ENCODE results near the gene DUS2.
"Not testable (repeated sequence)": the region's sequence is repeated elsewhere in the genome, so short reads cannot be mapped to it uniquely, and the experiment has no call there.

DUS2 gene

GRCh38 chr16:67998779-67999688 is 24.1 kb upstream of the DUS2 start, which contains the start of gene DPEP2:
Gene DPEP2 (minus strand): TSS chr16:67999484. CDS start chr16:67993212, 6,272 bp downstream.
- not testable (repeated sequence) for DNase-seq (ENCODE audit: low read depth, low spot score)

GRCh38 chr16:67999985-68000384 is 23.1 kb upstream of the DUS2 start:
- DNase-seq (ENCODE audit: low read depth, low spot score) = no peak

GRCh38 chr16:68000450-68000849 is 22.6 kb upstream of the DUS2 start:
- no peak for DNase-seq (ENCODE audit: low read depth, low spot score)

- no peak for DNase-seq (ENCODE audit: low read depth, low spot score)
These were observed 20.1 kb upstream of the DUS2 start for GRCh38 chr16:68003031-68003430.

- DNase-seq (ENCODE audit: low read depth, low spot score) = no peak
These were observed 17.9 kb upstream of the DUS2 start for GRCh38 chr16:68005211-68005610.

GRCh38 chr16:68005786-68006286 is 17.2 kb upstream of the DUS2 start:
- no peak for DNase-seq (ENCODE audit: low read depth, low spot score)

GRCh38 chr16:68009157-68009735 is 13.8 kb upstream of the DUS2 start:
- no peak for DNase-seq (ENCODE audit: low read depth, low spot score)

- not testable (repeated sequence) for DNase-seq (ENCODE audit: low read depth, low spot score)
These were observed 13.2 kb upstream of the DUS2 start for GRCh38 chr16:68009872-68010271.

GRCh38 chr16:68013440-68013839 is 9.6 kb upstream of the DUS2 start:
- DNase-seq (ENCODE audit: low read depth, low spot score) = no peak

- DNase-seq (ENCODE audit: low read depth, low spot score) = no peak
These were observed 7.4 kb upstream of the DUS2 start, which contains the start of gene DPEP2NB for GRCh38 chr16:68015681-68016080. Gene DPEP2NB (minus strand): TSS chr16:68015911. CDS start chr16:68015770, 141 bp downstream.

GRCh38 chr16:68019167-68019680 is 3.9 kb upstream of the DUS2 start:
- no peak for DNase-seq (ENCODE audit: low read depth, low spot score)

GRCh38 chr16:68021490-68021889 is 1.6 kb upstream of the DUS2 start:
- no peak for DNase-seq (ENCODE audit: low read depth, low spot score)

GRCh38 chr16:68022278-68022727 is 781 bp upstream of the DUS2 start:
- no peak for DNase-seq (ENCODE audit: low read depth, low spot score)

GRCh38 chr16:68028996-68029395 is 5.9 kb downstream of the DUS2 start:
- DNase-seq (ENCODE audit: low read depth, low spot score) = no peak

GRCh38 chr16:68030108-68030507 is 7.0 kb downstream of the DUS2 start:
- not testable (repeated sequence) for DNase-seq (ENCODE audit: low read depth, low spot score)

- no peak for DNase-seq (ENCODE audit: low read depth, low spot score)
These were observed 8.9 kb downstream of the DUS2 start for GRCh38 chr16:68031951-68032350.

GRCh38 chr16:68033101-68033500 is 10.0 kb downstream of the DUS2 start:
- no peak for DNase-seq (ENCODE audit: low read depth, low spot score)

GRCh38 chr16:68035227-68035626 is 12.1 kb downstream of the DUS2 start:
- DNase-seq (ENCODE audit: low read depth, low spot score) = no peak

GRCh38 chr16:68037841-68038597 is 14.9 kb downstream of the DUS2 start:
- no peak for DNase-seq (ENCODE audit: low read depth, low spot score)

GRCh38 chr16:68040506-68041288 is 17.6 kb downstream of the DUS2 start:
- peak; percentile 84 for DNase-seq (ENCODE audit: low read depth, low spot score)

GRCh38 chr16:68041783-68042182 is 18.7 kb downstream of the DUS2 start:
- DNase-seq (ENCODE audit: low read depth, low spot score) = no peak

All from activated naive CD8-positive, alpha-beta T cell treated with anti-CD3 and anti-CD28 coated beads, Interleukin-2, amount 50 U/mL, for 16 hours (primary cell).